ENCODE results near the gene ETNK2.

GRCh38 chr1:204154568-204155255 is 2.9 kb upstream of the ETNK2 start:
- TF ChIP-seq, protein P1, sequence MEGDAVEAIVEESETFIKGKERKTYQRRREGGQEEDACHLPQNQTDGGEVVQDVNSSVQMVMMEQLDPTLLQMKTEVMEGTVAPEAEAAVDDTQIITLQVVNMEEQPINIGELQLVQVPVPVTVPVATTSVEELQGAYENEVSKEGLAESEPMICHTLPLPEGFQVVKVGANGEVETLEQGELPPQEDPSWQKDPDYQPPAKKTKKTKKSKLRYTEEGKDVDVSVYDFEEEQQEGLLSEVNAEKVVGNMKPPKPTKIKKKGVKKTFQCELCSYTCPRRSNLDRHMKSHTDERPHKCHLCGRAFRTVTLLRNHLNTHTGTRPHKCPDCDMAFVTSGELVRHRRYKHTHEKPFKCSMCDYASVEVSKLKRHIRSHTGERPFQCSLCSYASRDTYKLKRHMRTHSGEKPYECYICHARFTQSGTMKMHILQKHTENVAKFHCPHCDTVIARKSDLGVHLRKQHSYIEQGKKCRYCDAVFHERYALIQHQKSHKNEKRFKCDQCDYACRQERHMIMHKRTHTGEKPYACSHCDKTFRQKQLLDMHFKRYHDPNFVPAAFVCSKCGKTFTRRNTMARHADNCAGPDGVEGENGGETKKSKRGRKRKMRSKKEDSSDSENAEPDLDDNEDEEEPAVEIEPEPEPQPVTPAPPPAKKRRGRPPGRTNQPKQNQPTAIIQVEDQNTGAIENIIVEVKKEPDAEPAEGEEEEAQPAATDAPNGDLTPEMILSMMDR (IDR thresholded peaks at IDR 0.05), result no peak
- no peak for TF ChIP-seq EZH2 (IDR thresholded peaks at IDR 0.05)

Measured in neural progenitor cell (in vitro differentiated cells).